Karpas-422 (cell line): Measurements from ENCODE around the gene YPEL1. TPM values are rescaled to one million over a fixed set of nuclear protein-coding genes. Genes with fewer than 3 reads are reported as not detected.
A peak's percentile ranks its signal among the peaks of the same experiment; 100 is the strongest.

ENCODE experiments used
- DNase-seq: peaks from one replicate; pipeline ENCODE4 v3.0.0-alpha.2; 2015
- H2AFZ ChIP-seq: fragments of 200-600 bp; sonication (generic); 2 replicates; pipeline ENCODE4 v1.6.1; 2014; ENCODE audit warnings: antibody characterized with exemption, low read length, mixed read lengths
- H3K27ac ChIP-seq: fragments of 200-600 bp; sonication (generic); 2 replicates; pipeline ENCODE4 v1.5.1; 2014; ENCODE audit warnings: mild to moderate bottlenecking, low read length, moderate library complexity
- H3K27me3 ChIP-seq: fragments of 200-600 bp; sonication (generic); 2 replicates; pipeline ENCODE4 v1.6.1; 2014; ENCODE audit warnings: low read length, mixed read lengths
- H3K36me3 ChIP-seq: fragments of 200-600 bp; sonication (generic); 2 replicates; pipeline ENCODE4 v1.6.1; 2014; ENCODE audit warnings: low read length, mixed read lengths; ENCODE audit not compliant: insufficient read depth
- H3K4me1 ChIP-seq: fragments of 200-600 bp; sonication (generic); 2 replicates; pipeline ENCODE4 v1.6.1; 2014; ENCODE audit warnings: mild to moderate bottlenecking, low read length, mixed read lengths
- H3K4me2 ChIP-seq: fragments of 200-600 bp; sonication (generic); 2 replicates; pipeline ENCODE4 v1.6.1; 2014; ENCODE audit warnings: low read length, low read depth, mild to moderate bottlenecking; ENCODE audit not compliant: poor library complexity, severe bottlenecking
- H3K4me3 ChIP-seq: fragments of 200-600 bp; sonication (generic); 2 replicates; pipeline ENCODE4 v1.5.1; 2014; ENCODE audit warnings: mild to moderate bottlenecking, antibody characterized with exemption, low read length, mixed read lengths
- H3K79me2 ChIP-seq: fragments of 200-600 bp; sonication (generic); 2 replicates; pipeline ENCODE4 v1.6.1; 2014; ENCODE audit warnings: mild to moderate bottlenecking, low read length, mixed read lengths
- H3K9ac ChIP-seq: fragments of 200-600 bp; sonication (generic); 2 replicates; pipeline ENCODE4 v1.6.0; 2014; ENCODE audit warnings: low read length
- H3K9me2 ChIP-seq: fragments of 200-600 bp; sonication (generic), shearing (Covaris generic); replicated peaks from 2 replicates; pipeline ENCODE4 v1.6.0; 2014; ENCODE audit warnings: mild to moderate bottlenecking, low read length, moderate library complexity; ENCODE audit not compliant: insufficient read depth
- H3K9me3 ChIP-seq: fragments of 300-700, 200-600 bp; sonication (generic); 2 replicates; pipeline ENCODE4 v1.6.1; 2014; ENCODE audit warnings: low read length, mixed read lengths
- H4K20me1 ChIP-seq: fragments of 200-600 bp; sonication (generic); 2 replicates; pipeline ENCODE4 v1.6.1; 2014; ENCODE audit warnings: mild to moderate bottlenecking, antibody characterized with exemption, low read length, low read depth; ENCODE audit not compliant: insufficient read depth
- total RNA-seq: library from RNA; depleted of rRNA; stranded (reverse); fragments of >200 nt; shearing (Covaris generic); gene quantifications from 2 replicates; pipeline ENCODE4 v1.2.3, GENCODE V29; 2014; ENCODE audit warnings: low replicate concordance

Gene YPEL1
- total RNA-seq, 1 experiment from 2014 or later: 1.8 TPM

GRCh38 chr22:21741790-21742189, 6.2 kb upstream of the YPEL1 start:
- Histone ChIP-seq H3K36me3 (no peaks in the 10 kb centered on the region), H3K4me1 (no peaks in the 10 kb centered on the region), H2AFZ (no peak overlapping the region), H3K27me3 (no peaks in the 10 kb centered on the region), H3K27ac (no peak overlapping the region), H3K4me2 (no peak overlapping the region), H3K79me2 (no peaks in the 10 kb centered on the region), H4K20me1 (no peaks in the 10 kb centered on the region), H3K4me3 (no peak overlapping the region), H3K9ac (no peak overlapping the region), H3K9me3 (no peaks in the 10 kb centered on the region), H3K9me2 (no peaks in the 10 kb centered on the region)
- no peak for DNase-seq

GRCh38 chr22:21741059-21741458, 5.5 kb upstream of the YPEL1 start:
- no peak for DNase-seq
- Histone ChIP-seq H4K20me1 (no peaks in the 10 kb centered on the region), H2AFZ (no peak overlapping the region), H3K27ac (no peak overlapping the region), H3K9me3 (no peaks in the 10 kb centered on the region), H3K4me1 (no peaks in the 10 kb centered on the region), H3K4me3 (no peak overlapping the region), H3K9me2 (no peaks in the 10 kb centered on the region), H3K27me3 (no peaks in the 10 kb centered on the region), H3K79me2 (no peaks in the 10 kb centered on the region), H3K36me3 (no peaks in the 10 kb centered on the region), H3K4me2 (no peak overlapping the region), H3K9ac (no peak overlapping the region)

GRCh38 chr22:21739828-21740377, 4.3 kb upstream of the YPEL1 start:
- Histone ChIP-seq H3K36me3 (no peaks in the 10 kb centered on the region), H3K27ac (no peak overlapping the region), H4K20me1 (no peaks in the 10 kb centered on the region), H3K9me2 (no peaks in the 10 kb centered on the region), H2AFZ (no peak overlapping the region), H3K9me3 (no peaks in the 10 kb centered on the region), H3K4me3 (no peak overlapping the region), H3K9ac (no peak overlapping the region), H3K4me1 (peaks cover 5% of the 10 kb centered on the region), H3K79me2 (no peaks in the 10 kb centered on the region), H3K27me3 (no peaks in the 10 kb centered on the region), H3K4me2 (no peak overlapping the region)
- DNase-seq: no peak

- H3K27me3 ChIP-seq: no peaks in the 10 kb centered on the region
- DNase-seq: no peak
- no peaks in the 10 kb centered on the region for H3K36me3 ChIP-seq
- H2AFZ ChIP-seq: no peak overlapping the region
- H3K9me3 ChIP-seq: no peaks in the 10 kb centered on the region
- no peak overlapping the region for H3K4me2 ChIP-seq
- no peaks in the 10 kb centered on the region for H3K9me2 ChIP-seq
- no peak overlapping the region for H3K9ac ChIP-seq
- no peak overlapping the region for H3K4me3 ChIP-seq
- H3K79me2 ChIP-seq: no peaks in the 10 kb centered on the region
- H3K27ac ChIP-seq: no peak overlapping the region
- peaks cover 10% of the 10 kb centered on the region for H3K4me1 ChIP-seq
- H4K20me1 ChIP-seq: no peaks in the 10 kb centered on the region
Observed at GRCh38 chr22:21738966-21739365, 3.4 kb upstream of the YPEL1 start.

- H2AFZ ChIP-seq: no peak overlapping the region
- no peaks in the 10 kb centered on the region for H4K20me1 ChIP-seq
- no peak overlapping the region for H3K9ac ChIP-seq
- H3K4me2 ChIP-seq: no peak overlapping the region
- peaks cover 10% of the 10 kb centered on the region for H3K4me1 ChIP-seq
- H3K36me3 ChIP-seq: no peaks in the 10 kb centered on the region
- H3K4me3 ChIP-seq: no peak overlapping the region
- no peaks in the 10 kb centered on the region for H3K27me3 ChIP-seq
- H3K79me2 ChIP-seq: no peaks in the 10 kb centered on the region
- no peaks in the 10 kb centered on the region for H3K9me2 ChIP-seq
- no peaks in the 10 kb centered on the region for H3K9me3 ChIP-seq
- no peak for DNase-seq
- H3K27ac ChIP-seq: no peak overlapping the region
Observed at GRCh38 chr22:21738081-21738480, 2.5 kb upstream of the YPEL1 start.

GRCh38 chr22:21736948-21737347, 1.4 kb upstream of the YPEL1 start:
- no peak for DNase-seq
- H3K9ac ChIP-seq: no peak overlapping the region
- H3K4me1 ChIP-seq: peaks cover 10% of the 10 kb centered on the region

GRCh38 chr22:21736084-21736642, 569 bp upstream of the YPEL1 start:
- Histone ChIP-seq H3K27me3 (no peaks in the 10 kb centered on the region), H3K4me1 (peaks cover 10% of the 10 kb centered on the region), H3K36me3 (no peaks in the 10 kb centered on the region), H2AFZ (no peak overlapping the region), H4K20me1 (no peaks in the 10 kb centered on the region), H3K9ac (no peak overlapping the region), H3K4me3 (no peak overlapping the region), H3K9me2 (no peaks in the 10 kb centered on the region), H3K27ac (no peak overlapping the region), H3K4me2 (no peak overlapping the region), H3K79me2 (no peaks in the 10 kb centered on the region), H3K9me3 (no peaks in the 10 kb centered on the region)
- DNase-seq: no peak

More at GRCh38 chr22:21736948-21737347, 1.4 kb upstream of the YPEL1 start:
- Histone ChIP-seq H4K20me1 (no peaks in the 10 kb centered on the region), H3K36me3 (no peaks in the 10 kb centered on the region), H3K79me2 (no peaks in the 10 kb centered on the region), H3K4me3 (no peak overlapping the region), H3K9me3 (no peaks in the 10 kb centered on the region), H3K27me3 (no peaks in the 10 kb centered on the region), H3K9me2 (no peaks in the 10 kb centered on the region), H3K4me2 (no peak overlapping the region), H3K27ac (no peak overlapping the region), H2AFZ (no peak overlapping the region)

- peak overlapping the region; percentile 64 for H3K4me3 ChIP-seq
- H4K20me1 ChIP-seq: no peaks in the 10 kb centered on the region
- H3K27ac ChIP-seq: no peak overlapping the region
- H2AFZ ChIP-seq: peak overlapping the region; percentile 91
- H3K79me2 ChIP-seq: no peaks in the 10 kb centered on the region
- H3K36me3 ChIP-seq: no peaks in the 10 kb centered on the region
- H3K9me2 ChIP-seq: no peaks in the 10 kb centered on the region
- H3K9ac ChIP-seq: peak overlapping the region; percentile 60
- H3K4me2 ChIP-seq: peak overlapping the region; percentile 90
- peaks cover 10% of the 10 kb centered on the region for H3K4me1 ChIP-seq
- no peak for DNase-seq
- no peaks in the 10 kb centered on the region for H3K27me3 ChIP-seq
- no peaks in the 10 kb centered on the region for H3K9me3 ChIP-seq
Observed at GRCh38 chr22:21734540-21735199, 924 bp downstream of the YPEL1 start.
